Neutrophil (primary cell): ENCODE data around the gene THEMIS.

ENCODE experiments used
- H3K27ac ChIP-seq: fragments of 200-600 bp; sonication (generic); 2 replicates; pipeline ENCODE4 v1.5.1; 2016; ENCODE audit warnings: mild to moderate bottlenecking, moderate library complexity
- H3K27me3 ChIP-seq: fragments of 200-600 bp; sonication (generic); 2 replicates; pipeline ENCODE4 v1.6.0; 2016; ENCODE audit warnings: mild to moderate bottlenecking
- H3K36me3 ChIP-seq: fragments of 200-600 bp; sonication (generic); 2 replicates; pipeline ENCODE4 v1.5.1; 2017
- H3K4me1 ChIP-seq, 2 experiments: fragments of 200-600 bp in 1 of 2; sonication (generic) in 1 of 2; 1 replicate in 1 of 2; 2 replicates in 1 of 2; pipeline versions ENCODE4 v1.5.1 to v1.6.1; 2013 to 2016; ENCODE audit warnings: low read depth in 1 of 2, low read length in 1 of 2, mild to moderate bottlenecking in 1 of 2, moderate library complexity in 1 of 2; ENCODE audit not compliant: control insufficient read depth in 1 of 2, insufficient read depth in 1 of 2
- H3K4me3 ChIP-seq, 2 experiments: fragments of 200-600 bp in 1 of 2; sonication (generic) in 1 of 2; 1 replicate in 1 of 2; 2 replicates in 1 of 2; pipeline ENCODE4 v1.5.1; 2013 to 2016; ENCODE audit warnings: low read depth in 1 of 2, low read length in 1 of 2, mild to moderate bottlenecking in 1 of 2, moderate library complexity in 1 of 2
- H3K9me3 ChIP-seq: fragments of 200-600 bp; sonication (generic); 2 replicates; pipeline ENCODE4 v1.5.1; 2016
- CTCF ChIP-seq: fragments of 200-600 bp; sonication (generic); IDR thresholded peaks from 2 replicates; pipeline ENCODE4 v1.5.1; 2016; ENCODE audit warnings: antibody characterized with exemption

The THEMIS gene

GRCh38 chr6:127768745-127769144 is 132.1 kb downstream of the THEMIS start:
- Histone ChIP-seq H3K4me3 (no peak overlapping the region), H3K4me1 (no peaks in the 10 kb centered on the region), H3K9me3 (no peaks in the 10 kb centered on the region), H3K27me3 (no peaks in the 10 kb centered on the region), H3K36me3 (no peaks in the 10 kb centered on the region), H3K27ac (no peak overlapping the region)
- no peak for TF ChIP-seq CTCF

GRCh38 chr6:127768223-127768622 is 132.6 kb downstream of the THEMIS start:
- no peaks in the 10 kb centered on the region for H3K27me3 ChIP-seq
- no peaks in the 10 kb centered on the region for H3K36me3 ChIP-seq
- no peaks in the 10 kb centered on the region for H3K9me3 ChIP-seq
- TF ChIP-seq CTCF = no peak
- no peak overlapping the region for H3K4me3 ChIP-seq
- H3K27ac ChIP-seq = no peak overlapping the region
- H3K4me1 ChIP-seq = no peaks in the 10 kb centered on the region

GRCh38 chr6:127765949-127766348 is 134.9 kb downstream of the THEMIS start:
- Histone ChIP-seq H3K4me3 (no peak overlapping the region), H3K4me1 (no peaks in the 10 kb centered on the region)
- TF ChIP-seq CTCF = no peak

GRCh38 chr6:127762284-127762683 is 138.6 kb downstream of the THEMIS start:
- H3K4me1 ChIP-seq = no peaks in the 10 kb centered on the region
- no peaks in the 10 kb centered on the region for H3K36me3 ChIP-seq
- TF ChIP-seq CTCF = no peak
- H3K27me3 ChIP-seq = no peaks in the 10 kb centered on the region
- no peak overlapping the region for H3K27ac ChIP-seq
- H3K4me3 ChIP-seq = no peak overlapping the region
- no peaks in the 10 kb centered on the region for H3K9me3 ChIP-seq

More at GRCh38 chr6:127765949-127766348, 134.9 kb downstream of the THEMIS start:
- H3K27me3 ChIP-seq = no peaks in the 10 kb centered on the region
- no peaks in the 10 kb centered on the region for H3K36me3 ChIP-seq
- no peak overlapping the region for H3K27ac ChIP-seq
- H3K9me3 ChIP-seq = no peaks in the 10 kb centered on the region

- no peaks in the 10 kb centered on the region for H3K4me1 ChIP-seq
- H3K27ac ChIP-seq = no peak overlapping the region
- no peak overlapping the region for H3K4me3 ChIP-seq
- no peaks in the 10 kb centered on the region for H3K27me3 ChIP-seq
- no peak for TF ChIP-seq CTCF
- no peaks in the 10 kb centered on the region for H3K36me3 ChIP-seq
- H3K9me3 ChIP-seq = no peaks in the 10 kb centered on the region
Observed at GRCh38 chr6:127761084-127761483, 139.8 kb downstream of the THEMIS start.

- no peak for TF ChIP-seq CTCF
Observed at GRCh38 chr6:127749095-127749494, 151.8 kb downstream of the THEMIS start.

More at GRCh38 chr6:127749095-127749494, 151.8 kb downstream of the THEMIS start:
- no peak overlapping the region for H3K27ac ChIP-seq
- H3K4me3 ChIP-seq = no peak overlapping the region
- H3K27me3 ChIP-seq = no peaks in the 10 kb centered on the region
- no peaks in the 10 kb centered on the region for H3K36me3 ChIP-seq
- no peaks in the 10 kb centered on the region for H3K9me3 ChIP-seq
- H3K4me1 ChIP-seq = no peaks in the 10 kb centered on the region
